ENCODE results near the gene P3H1. TPM values are rescaled to one million over a fixed set of nuclear protein-coding genes. Genes with fewer than 3 reads are reported as not detected.

P3H1 gene
- total RNA-seq, 1 donor from 2014 or later, result 24.4 TPM

GRCh38 chr1:42740851-42741580, 25.8 kb downstream of the P3H1 start:
- DNase-seq (no peak), ATAC-seq (no peak)
- Histone ChIP-seq H3K36me3 (peaks cover 4% of the 10 kb centered on the region), H3K27me3 (ENCODE audit: low read depth) (no peaks in the 10 kb centered on the region), H3K27ac (no peak overlapping the region), H3K9me3 (no peaks in the 10 kb centered on the region), H3K4me3 (no peak overlapping the region), H3K4me1 (no peaks in the 10 kb centered on the region)
- no peak for TF ChIP-seq CTCF (IDR thresholded peaks at IDR 0.05)
- intact Hi-C loops (cut with DNase I), result no loop called here

GRCh38 chr1:42739753-42740700, 26.8 kb downstream of the P3H1 start, which contains the start of gene CLDN19:
Gene CLDN19, minus strand, starts transcription at chr1:42740236. Its CDS starts 173 bp downstream, at chr1:42740063.
- Histone ChIP-seq H3K4me1 (no peaks in the 10 kb centered on the region), H3K36me3 (no peaks in the 10 kb centered on the region), H3K4me3 (no peak within 1 kb of the TSS), H3K9me3 (no peaks in the 10 kb centered on the region), H3K27me3 (ENCODE audit: low read depth) (no peaks in the 10 kb centered on the region), H3K27ac (no peak within 1 kb of the TSS)
- TF ChIP-seq CTCF (IDR thresholded peaks at IDR 0.05), result no peak
- no peak for ATAC-seq
- DNase-seq, result no peak
- intact Hi-C loops (cut with DNase I), result no loop called here

- intact Hi-C loops (cut with DNase I), result no loop called here
- Histone ChIP-seq H3K27ac (no peak overlapping the region), H3K4me3 (no peak overlapping the region), H3K36me3 (no peaks in the 10 kb centered on the region), H3K9me3 (no peaks in the 10 kb centered on the region), H3K4me1 (no peaks in the 10 kb centered on the region), H3K27me3 (ENCODE audit: low read depth) (no peaks in the 10 kb centered on the region)
- no peak for DNase-seq
- no peak for ATAC-seq
- TF ChIP-seq CTCF (IDR thresholded peaks at IDR 0.05), result no peak
These were observed 28.1 kb downstream of the P3H1 start for GRCh38 chr1:42738678-42739226.

- Histone ChIP-seq H3K4me1 (no peaks in the 10 kb centered on the region), H3K36me3 (no peaks in the 10 kb centered on the region), H3K4me3 (no peak overlapping the region), H3K9me3 (no peaks in the 10 kb centered on the region), H3K27me3 (ENCODE audit: low read depth) (no peaks in the 10 kb centered on the region), H3K27ac (no peak overlapping the region)
- ATAC-seq (no peak), DNase-seq (no peak)
- intact Hi-C loops (cut with DNase I), result no loop called here
- TF ChIP-seq CTCF (IDR thresholded peaks at IDR 0.05), result no peak
These were observed 28.7 kb downstream of the P3H1 start for GRCh38 chr1:42737986-42738677.

- no peaks in the 10 kb centered on the region for H3K4me1 ChIP-seq
- H3K27ac ChIP-seq, result no peak overlapping the region
- TF ChIP-seq CTCF (IDR thresholded peaks at IDR 0.05), result peak; percentile 9
- no peaks in the 10 kb centered on the region for H3K36me3 ChIP-seq
- intact Hi-C loops (cut with DNase I), result no loop called here
- no peak overlapping the region for H3K4me3 ChIP-seq
- DNase-seq (no peak), ATAC-seq (peak; percentile 20 to 36)
- no peaks in the 10 kb centered on the region for H3K27me3 ChIP-seq (ENCODE audit: low read depth)
- no peaks in the 10 kb centered on the region for H3K9me3 ChIP-seq
These were observed 29.6 kb downstream of the P3H1 start for GRCh38 chr1:42737257-42737656.

Measured in lower lobe of right lung (tissue), 2 donors.